Activated CD4-positive, alpha-beta T cell treated with anti-CD3 and anti-CD28 coated beads, Interleukin-2, amount 50 U/mL, for 16 hours (primary cell): ENCODE measurements around the gene PHB1.
A peak's percentile ranks its signal among the peaks of the same experiment; 100 is the strongest.
"Not testable (repeated sequence)": the region's sequence is repeated elsewhere in the genome, so short reads cannot be mapped to it uniquely, and the experiment has no call there.

Experiments
- DNase-seq: peaks from one replicate; pipeline ENCODE4 v3.0.0-alpha.2; 2020

Gene PHB1

DNA sequence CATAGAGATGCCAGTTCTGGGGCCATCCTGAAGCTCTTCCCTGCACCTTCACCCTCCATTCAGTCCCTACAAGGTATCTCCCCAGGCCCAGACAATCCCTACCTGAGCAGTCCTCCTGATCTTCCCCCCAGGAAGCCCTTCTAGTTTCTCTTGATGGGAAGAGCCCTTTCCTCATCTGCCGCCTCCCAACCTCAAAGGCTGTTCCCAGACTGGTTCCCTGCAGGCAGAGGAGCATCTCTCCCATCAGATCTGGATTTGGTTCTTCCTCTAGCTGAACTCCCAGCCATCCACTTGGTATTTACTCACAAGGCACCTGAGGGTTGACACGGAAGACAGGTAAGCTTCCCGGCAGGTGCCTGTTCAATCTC, 24.6 kb upstream of the PHB1 start:
- DNase-seq, result no peak

DNA sequence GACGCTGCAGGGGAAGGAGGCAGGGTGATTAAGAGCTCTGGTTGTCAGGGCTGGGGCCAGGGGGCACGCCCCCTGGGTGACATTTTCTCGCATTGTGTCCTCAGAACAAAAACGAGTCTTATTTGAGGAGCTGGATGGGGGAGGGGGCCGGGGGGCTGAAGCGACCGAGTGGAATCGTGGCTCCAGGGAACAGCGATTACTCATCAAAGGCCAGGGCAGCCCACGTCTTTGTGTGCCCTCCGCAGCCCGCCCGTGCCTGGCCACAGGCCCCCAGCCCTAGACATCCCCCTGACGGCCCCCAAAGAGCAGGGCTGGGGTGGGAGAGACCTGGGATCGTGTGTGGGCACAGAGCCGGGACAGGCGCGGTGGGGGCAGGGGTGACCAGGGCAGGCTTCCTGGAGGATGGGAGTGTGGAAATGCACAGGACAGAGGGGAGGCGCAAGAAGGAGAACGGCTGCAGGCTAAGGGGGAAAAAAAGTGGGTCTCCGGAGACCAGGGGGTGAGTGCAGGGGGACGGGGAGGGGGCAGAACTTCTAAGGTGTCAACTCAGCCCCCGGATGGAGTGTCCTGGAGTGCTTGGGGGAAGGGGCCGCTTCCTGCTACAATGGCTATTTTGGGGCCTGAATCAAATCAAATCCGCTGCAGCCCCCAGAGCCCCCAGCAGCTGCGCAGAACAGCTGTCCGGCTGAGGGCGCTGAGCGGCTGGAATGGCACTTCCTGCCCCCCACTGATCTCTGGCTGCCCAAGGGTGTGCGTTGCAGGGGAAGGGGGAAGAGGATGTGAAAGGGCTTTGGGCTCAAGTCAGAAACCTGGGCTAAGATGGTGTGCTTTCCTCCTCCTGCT, 24.0 kb upstream of the PHB1 start:
- no peak for DNase-seq

DNA sequence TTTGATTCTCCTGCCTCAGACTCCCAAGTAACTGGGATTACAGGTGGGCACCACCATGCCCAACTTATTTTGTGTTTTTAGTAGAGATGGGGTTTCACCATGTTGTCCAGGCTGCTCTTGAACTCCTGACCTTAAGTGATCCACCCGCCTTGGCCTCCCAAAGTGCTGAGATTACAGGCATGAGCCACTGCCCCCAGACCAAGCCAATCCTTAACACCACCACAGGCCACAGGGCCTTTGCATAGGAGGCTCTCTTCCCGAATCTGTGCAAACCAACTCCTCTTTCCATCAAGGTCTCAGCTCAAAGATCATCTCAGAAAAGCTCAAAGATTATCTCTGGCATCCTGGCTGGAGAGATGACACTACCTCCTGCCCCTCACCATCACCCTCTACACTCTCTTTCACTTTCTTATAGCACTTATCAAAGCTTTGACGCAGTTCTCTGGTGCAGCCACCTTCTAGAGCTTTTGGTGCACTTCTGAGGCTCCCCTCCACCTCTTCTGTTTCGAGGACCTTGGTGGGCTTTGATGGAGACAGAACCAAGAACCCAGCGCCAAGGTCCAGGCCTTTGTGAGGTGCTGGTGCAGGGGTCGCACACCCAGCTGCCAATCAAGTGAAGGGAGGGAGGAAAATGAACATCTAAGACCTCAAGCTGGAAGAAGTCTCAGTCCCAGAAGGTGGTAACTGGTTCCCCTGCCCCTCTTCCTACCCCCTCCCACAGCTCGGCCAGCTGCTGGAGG, 23.2 kb upstream of the PHB1 start:
- DNase-seq, result no peak

DNA sequence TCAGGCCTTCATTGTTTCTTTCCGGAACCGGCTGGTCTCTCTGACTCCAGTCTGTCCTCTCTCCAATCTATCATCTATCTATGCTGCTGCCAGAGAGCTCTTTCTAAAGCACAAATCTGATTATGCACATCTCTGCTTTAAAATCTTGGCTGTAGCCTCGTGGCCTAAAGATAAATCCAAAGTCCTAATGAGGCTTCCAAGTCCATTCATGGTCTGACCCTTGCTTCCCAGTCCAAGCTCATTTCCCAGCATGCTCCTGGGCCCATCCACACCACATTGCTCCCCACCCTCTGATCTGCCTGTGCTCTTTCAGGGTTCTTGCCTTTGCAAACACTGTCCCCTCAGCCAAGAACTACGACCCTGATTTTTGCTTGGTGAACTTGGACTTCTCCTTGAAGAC, 21.5 kb upstream of the PHB1 start:
- no peak for DNase-seq

DNA sequence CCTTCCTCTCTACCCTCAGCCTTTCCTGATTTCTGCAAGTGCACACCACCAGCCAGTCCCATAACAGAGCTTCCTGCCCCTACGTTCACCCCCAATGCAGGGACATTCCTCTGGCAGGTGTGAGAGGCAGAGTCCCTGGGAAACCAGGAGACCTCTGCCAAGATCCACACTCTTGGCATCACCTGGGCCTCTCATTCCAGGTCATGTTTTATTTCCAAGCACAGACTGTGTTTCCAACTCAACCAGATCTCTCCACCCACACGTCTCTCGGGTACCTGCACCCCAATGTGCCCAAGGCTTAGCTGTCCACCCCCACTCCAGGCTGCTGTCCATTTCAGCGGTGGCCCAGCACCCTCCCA, 21.0 kb upstream of the PHB1 start:
- no peak for DNase-seq

DNA sequence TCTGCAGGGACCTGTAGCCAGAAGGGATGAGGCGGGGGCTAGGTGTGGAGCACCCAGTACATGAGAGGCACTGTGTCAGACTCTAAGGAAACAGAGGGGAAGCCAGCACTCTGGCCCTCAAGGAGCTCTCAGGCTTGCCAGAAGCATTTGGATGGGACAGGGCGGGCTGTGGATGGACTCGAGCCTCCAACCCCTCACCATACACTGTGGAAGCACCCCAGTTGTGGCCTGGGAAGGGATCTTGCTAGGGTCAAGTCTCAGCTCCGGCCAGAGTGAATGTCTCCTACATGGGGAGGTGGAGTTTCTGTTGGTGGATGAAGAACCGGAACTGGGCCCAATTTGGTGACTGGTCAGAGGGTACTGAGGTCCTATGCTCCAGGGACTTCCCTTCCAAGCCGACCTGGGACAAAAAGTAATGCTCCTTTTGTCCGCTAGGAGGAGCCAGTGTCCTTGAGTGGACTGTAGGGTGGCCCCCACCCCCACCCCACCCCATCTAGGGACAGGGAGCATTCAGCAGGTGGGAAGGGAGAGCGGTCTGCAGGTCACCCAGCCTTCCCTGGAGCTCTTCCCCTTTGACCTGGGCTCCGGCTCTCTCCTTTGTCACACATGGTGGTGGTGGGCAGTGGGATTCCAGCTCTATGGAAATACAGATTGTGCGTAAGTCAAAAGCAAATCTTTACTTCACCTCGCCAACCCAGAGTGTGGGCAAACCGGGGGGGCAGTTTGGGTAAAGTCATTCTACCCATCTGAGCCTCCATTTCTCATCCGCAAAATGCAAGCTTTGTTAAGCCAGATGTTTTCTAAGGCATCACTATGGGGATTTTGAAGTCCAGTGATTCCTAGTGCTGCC, 20.4 kb upstream of the PHB1 start:
- peak; percentile 53 for DNase-seq

DNA sequence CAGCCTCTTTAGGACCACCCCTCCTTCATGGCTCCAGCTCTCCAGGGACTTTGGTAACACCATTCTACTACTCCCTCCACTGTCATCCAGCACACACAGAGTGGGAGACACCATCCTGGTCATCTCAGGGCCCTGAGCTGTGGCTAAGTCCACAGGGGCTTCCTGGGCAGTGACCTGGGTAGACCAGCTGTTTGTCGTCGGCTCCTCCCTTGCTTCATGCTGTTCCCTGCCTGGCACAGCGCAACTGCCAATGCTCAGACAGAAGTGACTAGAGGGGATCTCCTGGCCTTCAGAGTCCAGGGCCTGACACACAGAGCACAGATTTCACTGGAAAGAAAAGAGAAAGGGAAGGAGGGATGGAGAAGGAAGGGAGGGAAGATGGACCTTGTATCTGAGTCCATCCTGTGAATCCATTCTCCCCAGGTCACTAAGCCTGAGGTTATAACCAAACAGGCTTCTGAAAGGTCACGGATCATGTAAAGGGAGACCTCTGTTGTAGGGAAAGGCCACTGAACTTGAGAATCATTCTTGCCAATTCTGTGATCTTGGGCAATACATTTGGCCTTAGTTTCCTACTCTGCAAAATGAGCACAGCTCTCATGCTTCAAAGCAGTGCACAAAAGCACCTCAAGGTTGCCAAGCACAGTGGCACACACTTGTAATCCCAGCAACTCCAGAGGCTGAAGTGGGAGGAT, 18.5 kb upstream of the PHB1 start:
- no peak for DNase-seq

DNA sequence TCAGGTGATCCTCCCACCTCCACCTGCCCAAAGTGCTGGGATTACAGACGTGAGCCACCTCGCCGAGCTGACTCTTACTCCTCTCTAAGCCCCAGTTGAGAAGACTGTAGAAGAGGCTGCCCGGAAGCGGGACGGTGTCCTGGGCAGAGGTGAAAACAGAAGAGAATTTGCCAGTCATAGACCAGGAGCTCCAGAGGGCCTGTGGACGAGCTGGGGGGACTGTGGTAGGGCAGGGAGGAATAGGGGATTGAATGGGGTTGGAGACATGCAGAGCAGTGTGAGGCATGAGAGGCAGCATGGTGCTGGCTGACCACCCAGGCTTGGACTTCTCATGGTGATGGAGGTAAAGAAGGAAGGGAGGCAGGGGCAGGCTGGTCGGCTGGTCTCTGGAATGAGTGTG, 17.1 kb upstream of the PHB1 start:
- DNase-seq, result no peak

DNA sequence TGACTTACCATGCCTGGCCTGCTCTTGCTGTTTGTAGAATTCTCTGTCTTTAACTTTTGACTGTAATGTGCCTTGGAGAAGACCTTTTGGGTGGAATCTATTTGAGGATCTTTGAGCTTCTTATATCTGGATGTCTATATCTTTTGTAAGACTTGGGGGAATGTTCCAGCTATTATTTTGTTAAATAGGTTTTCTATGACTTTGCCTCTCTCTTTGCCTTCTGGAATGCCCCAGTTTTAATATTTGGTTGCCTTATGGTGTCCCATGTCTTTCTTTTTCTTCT, 10.3 kb upstream of the PHB1 start:
- DNase-seq, result no peak

DNA sequence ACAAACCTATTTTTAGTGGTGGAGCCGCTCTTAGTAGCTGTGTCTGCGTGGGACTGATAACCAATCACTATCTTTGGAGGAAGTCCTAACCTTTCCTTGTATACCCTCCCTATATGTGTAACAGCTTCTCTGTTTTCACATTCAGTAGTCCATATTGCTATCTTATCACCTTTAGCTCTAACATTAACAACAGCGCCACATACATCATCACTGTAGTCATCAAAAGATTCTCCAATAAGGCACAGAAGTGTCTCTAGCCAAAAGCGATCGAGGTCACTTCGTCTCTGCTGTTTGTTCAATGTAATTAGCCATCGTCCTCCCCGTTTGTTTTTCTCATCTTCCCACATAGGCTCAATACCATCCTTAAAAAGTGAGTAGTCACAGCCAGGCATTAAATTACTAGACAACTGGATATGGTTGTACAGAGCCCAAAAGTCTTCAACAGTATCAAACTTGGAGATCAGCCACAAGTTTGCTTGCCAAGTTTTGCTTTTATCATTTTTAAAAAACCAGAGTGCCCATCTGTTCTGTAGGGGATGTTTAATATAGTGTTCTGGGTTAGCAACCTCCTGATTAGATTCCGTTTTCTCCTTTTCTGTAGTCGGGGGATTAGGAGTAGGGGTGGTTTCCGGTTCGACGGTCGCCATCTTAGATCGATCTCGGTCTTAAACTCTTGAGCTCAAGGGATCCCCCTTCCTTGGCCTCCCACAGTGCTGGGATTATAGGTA, 9.8 kb upstream of the PHB1 start:
- DNase-seq, result not testable (repeated sequence)

DNA sequence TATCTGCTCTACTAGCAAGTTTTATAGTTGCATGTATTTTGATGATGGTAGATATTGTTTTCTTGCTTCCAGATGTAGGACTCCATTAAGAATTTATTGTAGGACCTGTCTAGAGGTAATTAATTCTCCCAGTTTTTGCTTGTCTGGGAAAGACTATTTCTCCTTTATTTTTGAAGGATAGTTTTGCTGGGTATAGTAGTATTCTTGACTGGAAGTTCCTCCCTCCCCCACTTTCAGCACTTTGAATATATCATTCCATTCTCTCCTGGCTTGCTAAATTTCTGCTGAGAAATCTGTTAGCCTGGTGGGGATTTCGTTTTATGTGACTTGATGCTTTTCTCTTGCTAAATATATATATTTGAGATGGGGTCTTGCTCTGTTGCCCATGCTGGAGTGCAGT, 8.0 kb upstream of the PHB1 start:
- DNase-seq, result no peak

DNA sequence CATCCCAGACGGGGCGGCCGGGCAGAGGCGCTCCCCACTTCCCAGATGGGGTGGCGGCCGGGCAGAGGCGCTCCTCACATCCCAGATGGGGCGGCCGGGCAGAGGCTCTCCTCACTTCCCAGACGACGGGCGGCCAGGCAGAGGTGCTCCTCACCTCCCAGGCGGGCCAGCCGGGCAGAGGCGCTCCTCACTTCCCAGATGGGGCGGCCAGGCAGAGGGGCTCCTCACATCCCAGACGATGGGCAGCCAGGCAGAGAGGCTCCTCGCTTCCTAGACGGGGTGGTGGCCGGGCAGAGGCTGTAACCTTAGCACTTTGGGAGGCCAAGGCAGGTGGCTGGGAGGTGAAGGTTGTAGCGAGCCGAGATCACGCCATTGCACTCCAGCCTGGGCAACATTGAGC, 5.1 kb upstream of the PHB1 start:
- DNase-seq, result not testable (repeated sequence)

DNA sequence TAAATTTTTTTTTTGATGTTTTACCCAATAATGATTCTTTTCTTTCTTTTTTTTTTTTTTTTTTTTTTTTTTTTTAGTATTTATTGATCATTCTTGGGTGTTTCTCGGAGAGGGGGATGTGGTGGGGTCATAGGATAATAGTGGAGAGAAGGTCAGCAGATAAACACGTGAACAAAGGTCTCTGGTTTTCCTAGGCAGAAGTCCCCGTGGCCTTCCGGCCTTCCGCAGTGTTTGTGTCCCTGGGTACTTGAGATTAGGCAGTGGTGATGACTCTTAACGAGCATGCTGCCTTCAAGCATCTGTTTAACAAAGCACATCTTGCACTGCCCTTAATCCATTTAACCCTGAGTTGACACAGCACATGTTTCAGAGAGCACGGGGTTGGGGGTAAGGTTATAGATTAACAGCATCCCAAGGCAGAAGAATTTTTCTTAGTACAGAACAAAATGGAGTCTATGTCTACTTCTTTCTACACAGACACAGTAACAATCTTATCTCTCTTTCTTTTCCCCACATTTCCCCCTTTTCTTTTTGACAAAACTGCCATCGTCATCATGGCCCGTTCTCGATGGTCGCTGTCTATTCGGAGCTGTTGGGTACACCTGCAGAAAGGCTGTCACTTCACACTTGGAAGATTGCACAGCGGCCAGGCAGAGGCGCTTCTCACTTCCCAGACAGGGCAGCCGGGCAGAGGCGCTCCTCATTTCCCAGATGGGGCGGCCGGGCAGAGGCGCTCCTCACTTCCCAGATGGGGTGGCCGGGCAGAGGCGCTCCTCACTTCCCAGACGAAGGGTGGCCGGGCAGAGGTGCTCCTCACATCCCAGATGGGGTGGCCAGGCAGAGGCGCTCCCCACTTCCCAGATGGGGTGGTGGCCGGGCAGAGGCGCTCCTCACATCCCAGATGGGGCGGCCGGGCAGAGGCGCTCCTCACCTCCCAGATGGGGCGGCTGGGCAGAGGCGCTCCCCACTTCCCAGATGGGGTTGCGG, 4.4 kb upstream of the PHB1 start:
- DNase-seq, result not testable (repeated sequence)

DNA sequence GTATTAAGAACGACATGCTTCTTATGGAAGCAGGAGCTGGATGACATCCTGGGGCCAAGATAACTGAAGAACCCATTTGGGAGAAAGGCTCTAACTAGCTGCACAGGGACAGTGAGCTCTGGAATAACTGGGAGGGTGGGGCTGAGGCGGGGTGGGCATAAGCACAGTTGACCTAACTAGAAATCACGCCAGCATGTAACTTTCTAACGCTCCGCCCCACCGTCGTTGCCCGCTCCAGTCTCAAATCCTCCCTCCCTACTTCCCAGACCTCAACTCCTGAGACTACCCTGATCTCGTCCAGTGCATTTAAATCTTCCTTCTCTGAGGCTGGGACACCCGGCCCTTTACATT, 436 bp downstream of the PHB1 start:
- DNase-seq, result no peak

DNA sequence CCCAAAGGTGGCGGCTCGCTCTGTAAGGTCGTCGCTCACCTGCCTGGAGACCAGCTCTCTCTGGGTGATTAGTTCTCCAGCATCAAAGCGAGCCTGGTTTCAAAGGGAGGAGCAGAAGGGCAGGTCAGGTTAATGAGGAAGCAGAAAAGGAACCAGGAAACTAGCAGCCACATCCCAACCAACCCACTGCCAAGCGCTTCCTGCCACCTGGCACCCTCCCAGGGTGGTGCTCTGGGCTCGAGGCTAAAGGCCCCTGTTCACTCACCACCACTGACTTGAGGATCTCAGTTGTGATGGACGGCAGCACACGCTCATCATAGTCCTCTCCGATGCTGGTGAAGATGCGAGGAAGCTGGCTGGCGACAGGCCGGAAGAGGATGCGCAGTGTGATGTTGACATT, 5.6 kb downstream of the PHB1 start:
- DNase-seq, result no peak

DNA sequence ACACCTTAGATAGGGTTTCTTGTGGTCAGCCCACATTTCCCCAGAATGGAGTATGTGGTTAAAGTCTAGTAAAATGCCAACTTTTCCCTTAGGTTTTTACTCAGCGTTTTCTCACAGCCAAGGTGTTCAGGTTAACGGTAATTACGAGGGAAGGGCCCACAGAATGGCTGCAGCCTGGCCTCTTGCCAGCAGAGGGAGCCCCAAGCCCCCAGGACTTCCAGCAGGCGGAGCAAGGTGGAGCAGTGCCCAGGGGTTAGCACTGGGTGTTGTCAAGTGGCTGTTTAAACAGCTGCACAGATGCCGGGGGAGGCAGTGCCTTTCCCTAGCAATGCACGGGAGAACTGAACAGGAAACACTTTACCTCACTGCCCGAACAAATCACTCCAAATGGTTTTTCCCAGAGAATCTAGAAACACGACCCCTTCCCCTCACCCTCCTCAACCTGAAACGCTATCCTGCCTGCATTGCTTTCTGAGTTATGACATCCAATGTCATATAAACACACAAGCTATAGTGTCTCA, 6.6 kb downstream of the PHB1 start:
- DNase-seq, result peak; percentile 87

DNA sequence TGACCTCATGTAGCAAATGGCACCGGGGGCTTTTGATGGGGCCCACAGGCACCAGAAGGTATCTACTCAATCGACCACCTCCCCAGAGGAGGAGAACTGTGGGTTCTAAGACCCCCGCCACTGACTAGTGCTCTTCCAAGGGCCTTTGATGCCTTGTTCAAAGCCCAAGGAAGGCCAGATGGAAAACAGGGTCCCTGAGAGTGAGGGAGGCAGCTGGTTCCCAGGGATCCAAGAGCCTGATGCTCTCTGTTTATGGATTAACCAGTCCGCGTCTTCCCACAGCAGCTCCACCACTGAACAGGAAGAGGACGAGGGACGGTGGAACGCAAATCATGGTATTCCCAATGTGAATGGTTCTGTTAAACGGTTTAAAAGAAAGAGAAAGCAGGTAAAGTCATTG, 7.6 kb downstream of the PHB1 start:
- DNase-seq, result no peak

DNA sequence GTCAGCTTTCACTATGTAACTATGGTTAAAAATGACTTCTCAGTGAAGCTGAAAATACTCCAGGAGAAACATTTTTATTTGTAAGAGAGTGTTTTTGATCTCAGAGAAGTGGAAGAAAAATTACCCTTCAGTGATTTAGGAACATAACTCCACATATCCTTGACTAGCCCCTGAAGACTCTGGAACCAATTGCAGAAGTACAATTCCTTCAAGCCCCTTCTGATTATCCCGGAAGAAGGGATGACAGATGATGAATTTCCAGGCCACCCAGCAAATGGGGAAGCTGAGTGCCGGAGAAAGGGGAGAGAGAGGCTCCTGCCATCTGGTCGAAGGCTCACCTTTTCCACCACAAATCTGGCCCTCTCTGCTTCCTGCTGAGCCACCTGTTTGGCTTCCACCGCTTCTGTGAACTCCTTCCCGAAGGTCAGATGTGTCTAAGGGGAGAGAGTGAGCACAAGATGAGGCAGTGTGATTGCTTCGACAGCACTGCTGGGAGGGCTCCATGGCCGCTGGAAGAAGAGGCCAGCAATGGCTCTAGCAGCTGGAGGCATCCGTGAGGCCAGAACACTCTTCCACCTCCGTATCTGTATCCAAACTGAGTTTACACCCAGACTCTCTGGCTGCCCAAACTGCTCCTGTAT, 8.1 kb downstream of the PHB1 start:
- DNase-seq, result no peak

DNA sequence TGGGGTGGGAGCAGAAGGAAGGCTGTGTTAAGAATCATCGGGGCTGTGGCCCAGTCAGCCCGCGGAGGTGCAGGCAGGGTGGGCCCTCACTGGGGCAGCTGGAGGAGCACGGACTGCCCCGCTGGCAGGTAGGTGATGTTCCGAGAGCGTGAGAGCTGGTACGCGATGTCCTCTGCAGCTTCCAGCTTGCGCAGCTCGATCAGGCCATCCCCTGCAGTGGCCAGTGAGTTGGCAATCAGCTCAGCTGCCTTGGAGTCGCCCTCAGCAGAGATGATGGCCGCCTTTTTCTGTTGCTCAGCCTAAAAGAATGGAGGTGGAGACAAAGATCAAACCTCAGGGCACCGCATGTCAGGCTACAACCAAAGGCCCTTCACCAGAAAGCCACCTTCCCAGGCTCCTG, 9.8 kb downstream of the PHB1 start:
- DNase-seq, result no peak

DNA sequence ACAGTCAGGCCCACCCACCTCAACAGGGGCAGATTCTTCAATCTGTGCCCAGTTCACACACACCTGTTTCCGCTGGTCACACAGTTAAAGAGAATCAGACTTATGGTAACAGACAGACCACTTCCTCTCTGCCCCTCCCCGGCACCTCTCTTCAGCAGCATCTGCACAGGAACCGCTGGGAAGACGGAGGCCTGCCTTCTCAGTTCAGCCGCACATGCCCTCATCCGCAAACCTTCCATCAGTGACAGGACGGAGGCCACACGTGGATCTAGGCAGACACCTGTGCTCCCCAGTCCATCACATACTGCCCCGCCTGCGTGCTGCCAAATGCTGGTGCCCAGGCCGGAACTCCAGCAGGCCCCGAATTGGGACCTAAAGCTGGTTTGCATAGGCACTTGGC, 10.3 kb downstream of the PHB1 start:
- DNase-seq, result no peak
